Body of pancreas (tissue), 4 donors: ENCODE measurements around the gene SYK.

Source experiments
- POLR2A ChIP-seq, 3 donors: fragments of 450-650 bp; IDR thresholded peaks; one replicate each; pipeline ENCODE4 v1.6.1; 2016; ENCODE audit warnings: antibody characterized with exemption in 3 of 3, mild to moderate bottlenecking in 2 of 3
- TF ChIP-seq, protein P1 (sequence below), 7 experiments: fragments of 450-650 bp in 4 of 7; fragments of 200-600 bp in 3 of 7; sonication (generic) in 3 of 7; IDR thresholded peaks; one replicate each; pipeline ENCODE4 v1.5.1; 2016 to 2019; ENCODE audit warnings: antibody characterized with exemption in 7 of 7

DNA sequence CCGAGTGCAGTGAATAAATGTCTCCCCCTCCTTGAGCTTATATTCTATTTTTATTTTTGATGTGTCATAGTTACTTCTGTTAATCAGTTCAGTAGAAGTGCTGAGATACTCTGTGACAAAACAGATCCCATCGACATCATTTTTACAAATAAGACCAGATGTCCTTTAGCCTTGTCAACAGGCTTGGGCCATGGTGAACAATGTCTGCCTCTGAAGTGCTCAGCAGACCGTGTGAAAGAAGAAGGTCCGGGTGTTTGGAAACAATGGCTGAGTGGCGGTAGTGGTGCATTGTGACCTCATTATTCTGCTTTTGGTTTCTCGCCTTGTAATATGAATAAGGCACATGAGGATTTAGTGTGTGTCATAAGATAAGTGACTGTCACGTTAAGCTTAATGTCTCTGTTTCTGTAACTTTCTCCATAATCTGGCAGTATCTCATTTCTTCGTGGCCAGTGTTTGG, 71.2 kb downstream of the SYK start:
- TF ChIP-seq, protein P1, sequence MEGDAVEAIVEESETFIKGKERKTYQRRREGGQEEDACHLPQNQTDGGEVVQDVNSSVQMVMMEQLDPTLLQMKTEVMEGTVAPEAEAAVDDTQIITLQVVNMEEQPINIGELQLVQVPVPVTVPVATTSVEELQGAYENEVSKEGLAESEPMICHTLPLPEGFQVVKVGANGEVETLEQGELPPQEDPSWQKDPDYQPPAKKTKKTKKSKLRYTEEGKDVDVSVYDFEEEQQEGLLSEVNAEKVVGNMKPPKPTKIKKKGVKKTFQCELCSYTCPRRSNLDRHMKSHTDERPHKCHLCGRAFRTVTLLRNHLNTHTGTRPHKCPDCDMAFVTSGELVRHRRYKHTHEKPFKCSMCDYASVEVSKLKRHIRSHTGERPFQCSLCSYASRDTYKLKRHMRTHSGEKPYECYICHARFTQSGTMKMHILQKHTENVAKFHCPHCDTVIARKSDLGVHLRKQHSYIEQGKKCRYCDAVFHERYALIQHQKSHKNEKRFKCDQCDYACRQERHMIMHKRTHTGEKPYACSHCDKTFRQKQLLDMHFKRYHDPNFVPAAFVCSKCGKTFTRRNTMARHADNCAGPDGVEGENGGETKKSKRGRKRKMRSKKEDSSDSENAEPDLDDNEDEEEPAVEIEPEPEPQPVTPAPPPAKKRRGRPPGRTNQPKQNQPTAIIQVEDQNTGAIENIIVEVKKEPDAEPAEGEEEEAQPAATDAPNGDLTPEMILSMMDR (IDR thresholded peaks at IDR 0.05), result no peak
- TF ChIP-seq POLR2A (IDR thresholded peaks at IDR 0.05), result no peak
